ENCODE results near the gene CRYBB3. TPM values are rescaled to one million over a fixed set of nuclear protein-coding genes. Genes with fewer than 3 reads are reported as not detected.

Gene CRYBB3
- total RNA-seq, 1 experiment from 2014 or later: 0.39 TPM

GRCh38 chr22:25202290-25202921 lies 2.7 kb downstream of the CRYBB3 start:
- Histone ChIP-seq H3K56ac (ENCODE audit: insufficient read length, low read depth, low read length) (no peak overlapping the region), H3K23ac (ENCODE audit: insufficient read length, low read depth, low read length) (no peak overlapping the region), H4K91ac (ENCODE audit: insufficient read length, low read depth, low read length) (no peak overlapping the region), H3K9ac (ENCODE audit: extremely low read depth, insufficient read length, low read length) (no peak overlapping the region), H2BK5ac (ENCODE audit: insufficient read length, low read length) (no peak overlapping the region), H3K9me3 (ENCODE audit: control insufficient read depth, low read depth, low read length) (no peaks in the 10 kb centered on the region), H3K4me1 (ENCODE audit: insufficient read depth, low read length) (no peaks in the 10 kb centered on the region), H3K4me2 (ENCODE audit: insufficient read depth, insufficient read length, low read length) (no peak overlapping the region), H2BK12ac (ENCODE audit: insufficient read length, low read depth, low read length) (no peak overlapping the region), H3K18ac (ENCODE audit: insufficient read length, low read depth, low read length) (no peak overlapping the region), H3K4ac (ENCODE audit: low read depth, low read length) (no peak overlapping the region), H2AK5ac (ENCODE audit: insufficient read length, low read length) (no peak overlapping the region), H2BK20ac (ENCODE audit: low read depth, low read length, poor library complexity, severe bottlenecking) (no peak overlapping the region), H2AFZ (ENCODE audit: low read length) (no peak overlapping the region), H4K20me1 (ENCODE audit: control insufficient read depth, insufficient read depth, insufficient read length) (no peaks in the 10 kb centered on the region), H3K27me3 (ENCODE audit: insufficient read depth, low read length) (no peaks in the 10 kb centered on the region), H3K23me2 (ENCODE audit: insufficient read length, low read depth, low read length, poor library complexity, severe bottlenecking) (no peaks in the 10 kb centered on the region), H3K14ac (ENCODE audit: insufficient read depth, low read length) (no peak overlapping the region), H3T11ph (ENCODE audit: low read length) (no peak overlapping the region), H2BK120ac (ENCODE audit: low read depth, low read length, poor library complexity, severe bottlenecking) (no peak overlapping the region), H4K5ac (ENCODE audit: insufficient read length, low read depth, low read length) (no peak overlapping the region), H3K79me2 (ENCODE audit: insufficient read depth, low read length) (no peaks in the 10 kb centered on the region), H3K27ac (ENCODE audit: insufficient read length, low read depth, low read length) (no peak overlapping the region), H4K8ac (replicated peaks; ENCODE audit: insufficient read length, low read depth, low read length) (no peak overlapping the region), H3K79me1 (ENCODE audit: insufficient read depth, low read depth, low read length, poor library complexity, severe bottlenecking) (no peaks in the 10 kb centered on the region), H2BK15ac (ENCODE audit: low read depth, low read length) (no peak overlapping the region)
- H3K4me1 Mint-ChIP-seq: peaks cover 0 to 5% of the 10 kb centered on the region in 2 experiments; a peak in 1 of 4 replicates
- no peaks in the 10 kb centered on the region; the same call in 1 of the 2 replicates for H3K27me3 Mint-ChIP-seq (ENCODE audit: low read depth)
- peak; percentile 82 for DNase-seq
- no peaks in the 10 kb centered on the region for H3K9me3 Mint-ChIP-seq
- peaks cover 0 to 2% (median 0%) of the 10 kb centered on the region in 3 experiments; a peak in 1 of 7 replicates for H3K36me3 Mint-ChIP-seq (ENCODE audit: insufficient read depth in 1 of 3, low read depth in 3 of 3)
- H3K27ac Mint-ChIP-seq: no peak overlapping the region; a peak in 1 of 7 replicates
- no peak overlapping the region for H3K4me3 Mint-ChIP-seq
- no CpG with 5 or more reads among the region's 15 CpGs for whole genome bisulfite sequencing (ENCODE audit: extremely low coverage, insufficient read length, low lambda C conversion rate)
- peak; percentile 93 for TF ChIP-seq CTCF (conservative IDR thresholded peaks at IDR 0.05)

All from H9 (cell line).